Skeletal muscle satellite cell (primary cell): Measurements from ENCODE around the gene NCBP1.

Experiments used
- H3K27me3 ChIP-seq: 2 replicates; pipeline ENCODE4 v1.7.0; 2013; ENCODE audit warnings: low read length; ENCODE audit not compliant: control insufficient read depth, insufficient read depth
- H3K36me3 ChIP-seq: 2 replicates; pipeline ENCODE4 v1.7.0; 2013; ENCODE audit warnings: mild to moderate bottlenecking, control low read depth, low read length; ENCODE audit not compliant: insufficient read depth
- H3K4me1 ChIP-seq: 2 replicates; pipeline ENCODE4 v1.7.0; 2013; ENCODE audit warnings: low read length; ENCODE audit not compliant: control insufficient read depth, insufficient read depth
- H3K4me2 ChIP-seq: 2 replicates; pipeline ENCODE4 v1.7.0; 2013; ENCODE audit warnings: mild to moderate bottlenecking, low read length
- H3K4me3 ChIP-seq: 2 replicates; pipeline ENCODE4 v1.7.0; 2013; ENCODE audit warnings: low read length
- H3K9ac ChIP-seq: 2 replicates; pipeline ENCODE4 v1.7.0; 2013; ENCODE audit warnings: mild to moderate bottlenecking, low read depth, low read length, moderate library complexity
- H3K9me3 ChIP-seq: replicated peaks from 2 replicates; pipeline ENCODE4 v1.7.0; 2013; ENCODE audit warnings: mild to moderate bottlenecking, control low read depth, low read length

NCBP1 gene

DNA sequence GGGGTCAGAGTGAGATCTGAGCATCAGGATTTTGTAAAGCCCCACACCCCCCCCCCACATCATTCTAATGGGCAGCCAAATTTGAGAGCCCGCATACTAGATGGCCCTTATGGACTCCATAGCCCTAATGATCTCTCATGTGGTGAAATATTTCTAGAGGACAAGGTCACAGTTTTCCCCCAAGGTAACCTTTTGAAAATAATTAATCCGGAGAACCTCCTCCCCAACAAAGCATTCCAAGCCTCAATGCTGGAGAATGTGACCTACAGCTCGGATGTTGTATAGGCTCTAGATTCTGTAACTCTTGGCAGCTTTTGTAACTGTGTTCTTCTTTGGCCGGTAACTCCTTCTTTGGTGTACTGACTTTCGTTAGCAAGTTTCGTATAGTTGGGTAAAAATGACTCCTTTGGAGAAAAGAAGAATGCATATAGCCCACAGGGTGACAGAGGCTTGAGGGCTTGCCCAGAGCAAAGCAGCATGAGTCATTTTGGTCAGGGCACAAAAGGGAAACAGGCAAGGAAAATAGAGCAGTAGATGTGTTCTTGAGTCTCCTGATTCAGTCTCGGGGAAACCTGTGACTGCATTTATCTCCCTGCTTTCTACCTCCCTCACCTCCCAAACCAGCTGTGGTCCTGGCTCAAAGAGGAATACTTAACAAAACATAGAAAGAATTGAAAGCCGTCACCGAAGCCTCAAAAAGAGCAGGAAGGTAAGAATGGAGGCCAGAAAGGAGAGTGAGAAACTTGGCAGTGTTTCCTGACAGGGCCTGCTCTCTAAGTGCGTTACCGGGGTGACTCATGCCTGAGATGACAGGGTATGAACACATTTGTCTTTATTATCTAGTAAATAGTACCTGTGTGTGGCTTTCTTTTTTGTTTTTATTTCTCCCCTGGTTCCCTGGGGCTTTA is 70.1 kb downstream of the NCBP1 start:
- Histone ChIP-seq H3K9ac (peak overlapping the region; percentile 14), H3K4me2 (peak overlapping the region; percentile 68), H3K27me3 (peaks cover 26% of the 10 kb centered on the region), H3K4me1 (peaks cover 20% of the 10 kb centered on the region), H3K9me3 (no peaks in the 10 kb centered on the region), H3K4me3 (no peak overlapping the region), H3K36me3 (no peaks in the 10 kb centered on the region)

DNA sequence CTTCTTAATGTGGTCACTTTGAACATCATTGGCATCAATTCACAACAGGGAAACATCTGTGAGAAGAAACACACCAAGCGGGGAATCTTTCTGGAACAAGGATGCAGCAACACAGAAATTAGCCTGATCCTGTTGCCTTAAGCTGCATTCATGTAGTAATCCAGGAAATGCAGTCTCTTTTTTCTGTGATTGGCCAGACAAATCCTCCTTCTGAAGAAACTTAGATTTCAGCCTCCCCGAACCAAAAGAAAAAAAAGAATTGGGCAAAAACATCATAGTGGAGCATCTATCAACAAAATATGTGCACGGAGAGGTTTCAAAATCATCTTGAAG is 70.7 kb downstream of the NCBP1 start:
- peaks cover 33% of the 10 kb centered on the region for H3K27me3 ChIP-seq
- H3K9ac ChIP-seq = peak overlapping the region; percentile 14
- peak overlapping the region; percentile 68 for H3K4me2 ChIP-seq
- no peaks in the 10 kb centered on the region for H3K9me3 ChIP-seq
- no peak overlapping the region for H3K4me3 ChIP-seq
- H3K36me3 ChIP-seq = no peaks in the 10 kb centered on the region
- H3K4me1 ChIP-seq = peaks cover 20% of the 10 kb centered on the region

DNA sequence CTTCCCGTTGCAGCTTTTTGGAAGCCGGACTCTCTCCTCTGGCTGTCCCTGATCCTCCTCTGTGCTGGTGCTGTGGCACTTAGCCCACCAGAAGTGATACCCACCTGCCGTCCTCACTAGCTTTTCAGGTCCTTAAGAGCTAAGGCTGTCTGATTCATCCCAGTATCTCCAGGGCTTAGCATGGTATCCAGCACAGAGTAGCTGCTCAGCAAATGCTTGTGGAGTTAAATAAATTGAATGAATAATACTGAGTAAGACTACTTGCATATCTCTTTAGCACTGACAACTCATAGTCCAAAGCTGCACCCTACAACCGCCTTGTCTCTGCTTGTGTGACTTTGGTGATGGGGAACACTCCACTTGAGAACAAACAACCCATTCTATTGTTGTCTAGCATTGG is 71.2 kb downstream of the NCBP1 start:
- H3K9me3 ChIP-seq = no peaks in the 10 kb centered on the region
- no peak overlapping the region for H3K4me2 ChIP-seq
- no peak overlapping the region for H3K9ac ChIP-seq
- H3K4me1 ChIP-seq = peaks cover 20% of the 10 kb centered on the region
- H3K27me3 ChIP-seq = peaks cover 33% of the 10 kb centered on the region
- no peak overlapping the region for H3K4me3 ChIP-seq
- H3K36me3 ChIP-seq = no peaks in the 10 kb centered on the region

DNA sequence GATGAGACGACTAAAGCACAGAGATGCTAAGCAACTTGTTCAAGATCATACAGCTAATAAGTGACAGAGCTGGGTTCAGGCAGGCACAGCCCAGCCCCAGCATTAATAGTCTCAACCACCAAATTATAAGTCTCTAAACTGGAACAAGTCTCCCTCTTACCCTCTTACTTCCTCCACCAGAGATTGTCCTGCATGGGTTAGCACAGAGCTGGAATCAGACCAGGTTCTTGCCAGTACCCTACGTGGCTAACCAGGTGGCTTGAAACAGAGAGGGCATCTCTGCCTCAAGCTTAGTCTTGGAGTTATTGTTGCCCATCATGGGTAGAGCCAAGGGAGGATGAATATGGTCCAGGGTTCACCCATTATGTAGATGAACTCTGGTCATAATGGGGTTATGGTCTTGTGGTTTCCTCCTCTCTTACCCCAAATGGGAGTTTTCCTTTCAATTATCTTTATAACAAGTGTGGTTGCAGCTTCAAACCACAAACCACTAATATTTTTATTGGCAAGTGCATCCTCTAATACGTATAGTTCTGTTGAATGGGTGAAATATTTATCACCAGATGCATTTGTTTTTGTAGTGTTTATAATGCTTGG is 71.8 kb downstream of the NCBP1 start:
- Histone ChIP-seq H3K4me2 (no peak overlapping the region), H3K36me3 (no peaks in the 10 kb centered on the region), H3K4me3 (no peak overlapping the region), H3K4me1 (peaks cover 20% of the 10 kb centered on the region), H3K27me3 (peaks cover 33% of the 10 kb centered on the region), H3K9ac (no peak overlapping the region), H3K9me3 (no peaks in the 10 kb centered on the region)

DNA sequence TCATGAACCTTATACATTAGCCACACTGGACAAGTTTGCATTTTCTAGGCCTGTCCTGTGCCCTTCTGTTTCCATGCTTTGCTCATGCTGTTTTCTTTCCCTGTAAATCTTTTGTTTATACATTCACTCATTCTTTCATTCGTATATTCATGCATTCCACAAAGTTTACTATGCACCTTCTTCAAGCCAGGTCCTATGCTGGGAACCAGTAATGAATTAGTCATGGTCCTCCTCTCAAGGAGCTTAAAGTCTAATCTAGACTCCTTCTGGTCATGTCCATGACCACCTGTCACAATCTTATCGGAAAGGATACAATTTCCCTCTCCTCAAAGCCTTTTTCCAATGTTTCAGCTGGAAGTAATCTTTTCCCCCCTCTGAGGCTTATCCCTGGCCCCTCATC is 72.6 kb downstream of the NCBP1 start:
- no peak overlapping the region for H3K4me2 ChIP-seq
- H3K9ac ChIP-seq = no peak overlapping the region
- no peak overlapping the region for H3K4me3 ChIP-seq
- no peaks in the 10 kb centered on the region for H3K9me3 ChIP-seq
- H3K4me1 ChIP-seq = peaks cover 20% of the 10 kb centered on the region
- peaks cover 31% of the 10 kb centered on the region for H3K27me3 ChIP-seq
- H3K36me3 ChIP-seq = no peaks in the 10 kb centered on the region

DNA sequence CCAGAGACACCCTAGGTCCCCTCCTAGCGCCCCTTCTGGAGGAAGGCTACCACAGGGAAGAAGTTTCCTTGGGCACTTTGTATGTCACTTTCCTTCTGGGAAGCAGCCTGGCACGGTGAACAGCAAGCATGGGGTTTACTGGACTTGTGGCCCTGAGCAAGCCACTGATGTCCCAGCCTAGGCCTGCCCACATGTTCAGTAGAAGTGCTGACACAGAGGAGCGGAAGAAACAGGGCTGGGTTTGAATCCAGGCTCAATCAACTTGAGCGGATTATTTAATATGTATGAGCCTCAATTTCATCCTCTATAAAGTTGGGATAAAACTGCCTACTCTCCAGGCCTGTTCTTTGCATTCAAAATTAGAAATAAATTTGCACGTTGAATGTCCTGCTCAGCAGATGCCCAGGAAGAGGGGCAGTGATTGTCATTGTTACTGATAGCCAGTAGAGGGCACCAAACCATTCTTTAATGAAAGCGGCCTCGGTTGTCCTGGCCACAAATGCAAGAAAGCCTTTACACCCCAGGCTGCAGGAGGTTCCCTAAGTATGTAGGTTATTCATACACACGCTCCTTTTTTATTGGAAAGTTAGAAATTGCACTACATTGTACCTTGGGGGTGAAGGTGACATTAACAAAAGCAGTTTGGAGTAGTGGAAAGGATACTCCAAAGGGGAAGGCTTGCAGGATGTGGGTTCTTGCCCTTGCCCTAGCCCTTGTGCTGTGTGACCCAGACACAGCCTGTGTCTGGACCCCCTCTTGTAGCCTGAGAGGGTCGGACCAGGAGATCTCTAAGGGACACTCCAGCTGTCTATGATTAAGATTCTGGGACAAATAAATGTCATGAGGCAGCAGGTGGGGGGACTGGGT is 77.0 kb downstream of the NCBP1 start:
- H3K27me3 ChIP-seq = peaks cover 27% of the 10 kb centered on the region
- peaks cover 15% of the 10 kb centered on the region for H3K4me1 ChIP-seq
- H3K4me3 ChIP-seq = no peak overlapping the region
- H3K36me3 ChIP-seq = no peaks in the 10 kb centered on the region
- H3K4me2 ChIP-seq = no peak overlapping the region
- no peak overlapping the region for H3K9ac ChIP-seq
- no peaks in the 10 kb centered on the region for H3K9me3 ChIP-seq

DNA sequence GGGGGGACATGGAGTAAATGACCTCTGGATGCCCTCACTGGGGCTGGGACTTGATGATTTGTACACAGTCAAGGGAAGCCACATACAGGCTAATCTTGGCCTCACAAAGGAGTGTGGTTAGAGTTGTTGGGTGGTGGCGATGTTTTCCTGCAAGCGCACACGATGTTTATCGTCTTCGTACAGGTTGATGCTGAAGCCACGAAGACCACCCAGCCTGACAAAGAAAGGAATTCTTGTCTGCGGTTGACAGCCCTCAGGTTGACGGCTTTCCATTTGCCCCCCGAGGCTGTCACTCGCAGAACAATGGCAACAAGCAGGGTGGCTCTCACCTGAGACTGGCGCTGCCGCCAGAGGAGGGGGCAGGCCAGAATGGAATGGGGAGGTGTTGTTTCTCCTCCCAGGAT is 77.6 kb downstream of the NCBP1 start:
- Histone ChIP-seq H3K27me3 (peaks cover 27% of the 10 kb centered on the region), H3K4me2 (no peak overlapping the region), H3K9me3 (no peaks in the 10 kb centered on the region), H3K4me3 (no peak overlapping the region), H3K36me3 (no peaks in the 10 kb centered on the region), H3K4me1 (peaks cover 15% of the 10 kb centered on the region), H3K9ac (no peak overlapping the region)

DNA sequence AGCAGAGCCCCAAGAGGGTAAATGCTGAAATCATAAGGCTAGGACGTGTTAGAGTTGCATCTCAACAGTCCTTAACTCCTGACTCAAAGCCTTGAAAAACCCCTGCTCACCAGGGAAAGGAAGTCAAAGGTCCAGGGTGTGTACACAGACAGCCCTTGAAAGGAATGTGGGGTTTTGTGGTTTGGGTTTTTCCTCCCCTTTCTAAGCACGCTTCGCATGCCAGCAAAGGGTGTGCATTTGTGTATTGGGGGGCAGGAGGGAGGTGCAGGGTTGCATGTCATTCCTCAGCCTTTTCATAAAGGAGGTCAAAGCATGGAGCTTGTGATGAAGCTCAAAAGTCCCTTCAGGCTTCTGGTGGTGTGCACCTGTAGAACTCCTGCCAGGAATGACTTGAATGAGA is 80.8 kb downstream of the NCBP1 start:
- Histone ChIP-seq H3K9me3 (no peaks in the 10 kb centered on the region), H3K36me3 (no peaks in the 10 kb centered on the region), H3K4me3 (peak overlapping the region; percentile 41), H3K4me2 (peak overlapping the region; percentile 51), H3K27me3 (peaks cover 5% of the 10 kb centered on the region), H3K9ac (peak overlapping the region; percentile 12), H3K4me1 (peaks cover 15% of the 10 kb centered on the region)

DNA sequence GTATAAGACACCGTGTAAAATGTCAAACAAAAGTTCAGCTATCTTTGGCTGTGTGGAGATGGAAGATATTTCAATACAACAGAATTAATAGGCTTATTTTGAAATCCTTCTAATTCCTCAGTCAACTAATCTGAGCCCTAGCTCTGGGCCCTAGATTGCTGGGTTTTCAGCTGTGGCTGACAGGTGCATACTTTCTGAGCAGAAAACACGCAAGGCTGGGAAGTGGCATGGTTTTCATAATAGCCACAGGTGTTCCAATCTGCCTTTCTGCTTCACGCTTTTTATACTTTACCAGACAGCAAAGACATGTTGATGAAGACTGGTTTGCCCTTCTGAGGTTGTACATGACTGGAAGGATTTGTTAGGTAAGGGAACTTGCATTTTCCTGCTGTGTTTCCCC is 84.2 kb downstream of the NCBP1 start:
- Histone ChIP-seq H3K9me3 (no peaks in the 10 kb centered on the region), H3K4me3 (no peak overlapping the region), H3K27me3 (peaks cover 26% of the 10 kb centered on the region), H3K9ac (no peak overlapping the region), H3K4me2 (no peak overlapping the region), H3K36me3 (no peaks in the 10 kb centered on the region), H3K4me1 (peaks cover 15% of the 10 kb centered on the region)

DNA sequence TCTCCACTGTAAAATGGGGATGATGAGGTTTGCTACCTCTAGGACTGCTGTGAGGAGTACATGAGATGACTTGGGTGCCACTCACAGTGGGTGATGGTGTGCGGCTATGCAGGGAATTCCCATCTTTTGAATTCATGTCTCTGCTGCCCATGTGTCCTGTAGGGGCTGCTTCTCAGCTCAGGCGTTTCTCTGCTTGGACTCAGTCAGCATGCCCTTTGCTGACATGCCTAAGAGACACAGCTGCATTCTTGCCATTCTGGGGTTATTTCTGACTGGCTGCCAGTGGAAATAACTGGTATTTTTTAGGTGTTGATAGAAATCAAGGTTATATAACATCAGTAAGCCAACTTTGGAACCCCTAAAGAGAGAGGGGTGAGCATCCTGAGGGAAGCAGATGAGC is 87.8 kb downstream of the NCBP1 start:
- Histone ChIP-seq H3K9ac (no peak overlapping the region), H3K4me2 (no peak overlapping the region), H3K9me3 (no peaks in the 10 kb centered on the region), H3K27me3 (peaks cover 55% of the 10 kb centered on the region), H3K4me3 (no peak overlapping the region), H3K36me3 (no peaks in the 10 kb centered on the region), H3K4me1 (no peaks in the 10 kb centered on the region)

DNA sequence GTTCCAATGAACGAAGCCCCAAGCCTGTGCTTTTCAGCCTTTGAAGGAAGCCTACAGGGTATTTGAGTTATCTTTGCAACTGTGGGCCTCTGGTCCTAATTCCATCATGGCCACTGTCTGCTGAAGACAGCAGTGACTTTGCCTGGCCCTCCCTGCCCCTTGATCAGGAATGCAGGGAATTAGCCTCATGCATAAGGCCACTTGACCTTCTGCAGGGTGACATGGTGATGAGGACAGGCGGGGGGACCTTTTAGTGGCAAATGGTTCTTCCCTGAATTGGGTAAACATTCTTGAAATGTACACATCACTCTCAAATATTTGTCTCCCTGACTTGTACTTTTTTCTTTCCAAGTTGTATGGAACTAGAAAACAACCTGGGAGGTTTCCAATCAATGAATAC is 88.7 kb downstream of the NCBP1 start:
- H3K9me3 ChIP-seq = no peaks in the 10 kb centered on the region
- no peak overlapping the region for H3K9ac ChIP-seq
- H3K36me3 ChIP-seq = no peaks in the 10 kb centered on the region
- H3K4me3 ChIP-seq = no peak overlapping the region
- peaks cover 61% of the 10 kb centered on the region for H3K27me3 ChIP-seq
- H3K4me2 ChIP-seq = no peak overlapping the region
- no peaks in the 10 kb centered on the region for H3K4me1 ChIP-seq
